ENCODE data around the gene MKRN2OS.
A peak's percentile ranks its signal among the peaks of the same experiment; 100 is the strongest.

The MKRN2OS gene

GRCh38 chr3:12579456-12579855 is 34.2 kb upstream of the MKRN2OS start:
- no peak overlapping the region for H2AFZ ChIP-seq (ENCODE audit: low read depth, low read length)
- no peaks in the 10 kb centered on the region for H3K27me3 ChIP-seq (ENCODE audit: insufficient read depth, low read length)
- H3K9me3 ChIP-seq (ENCODE audit: low read length) = no peaks in the 10 kb centered on the region
- H3K36me3 ChIP-seq (ENCODE audit: insufficient read depth, low read length) = peaks cover 87% of the 10 kb centered on the region
- no peak overlapping the region for H3K4me3 ChIP-seq (ENCODE audit: low read length)
- no peaks in the 10 kb centered on the region for H3K4me1 ChIP-seq (ENCODE audit: insufficient read depth, low read length)

DNA sequence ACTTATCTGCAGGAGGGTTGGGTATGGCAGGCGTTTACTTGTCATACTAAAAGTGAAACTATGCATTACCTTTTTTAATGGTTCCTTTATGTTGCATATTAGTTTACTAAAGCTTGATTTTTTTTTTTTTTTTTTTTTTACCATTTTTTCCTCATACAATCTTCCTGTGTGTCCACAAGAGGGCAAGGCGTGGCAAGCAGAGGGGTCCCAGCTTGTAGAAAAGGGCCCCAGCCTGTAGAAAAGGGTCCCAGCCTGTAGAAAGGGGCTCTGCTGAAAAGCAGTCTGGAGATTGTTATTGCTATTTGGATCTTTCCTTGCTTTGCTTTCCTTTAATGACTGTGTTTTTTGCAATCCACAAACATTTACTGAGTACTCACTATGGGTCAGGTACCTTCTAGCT is 33.4 kb upstream of the MKRN2OS start:
- Histone ChIP-seq H3K4me3 (ENCODE audit: low read length) (no peak overlapping the region), H3K27me3 (ENCODE audit: insufficient read depth, low read length) (no peaks in the 10 kb centered on the region), H2AFZ (ENCODE audit: low read depth, low read length) (no peak overlapping the region), H3K9me3 (ENCODE audit: low read length) (no peaks in the 10 kb centered on the region), H3K4me1 (ENCODE audit: insufficient read depth, low read length) (no peaks in the 10 kb centered on the region), H3K36me3 (ENCODE audit: insufficient read depth, low read length) (peaks cover 87% of the 10 kb centered on the region)

GRCh38 chr3:12577379-12577778 is 32.1 kb upstream of the MKRN2OS start:
- Histone ChIP-seq H3K27me3 (ENCODE audit: insufficient read depth, low read length) (no peaks in the 10 kb centered on the region), H3K36me3 (ENCODE audit: insufficient read depth, low read length) (peaks cover 83% of the 10 kb centered on the region), H3K4me1 (ENCODE audit: insufficient read depth, low read length) (no peaks in the 10 kb centered on the region), H3K4me3 (ENCODE audit: low read length) (no peak overlapping the region), H3K9me3 (ENCODE audit: low read length) (no peaks in the 10 kb centered on the region), H2AFZ (ENCODE audit: low read depth, low read length) (no peak overlapping the region)

GRCh38 chr3:12574661-12575060 is 29.4 kb upstream of the MKRN2OS start:
- H3K36me3 ChIP-seq (ENCODE audit: insufficient read depth, low read length) = peaks cover 83% of the 10 kb centered on the region

DNA sequence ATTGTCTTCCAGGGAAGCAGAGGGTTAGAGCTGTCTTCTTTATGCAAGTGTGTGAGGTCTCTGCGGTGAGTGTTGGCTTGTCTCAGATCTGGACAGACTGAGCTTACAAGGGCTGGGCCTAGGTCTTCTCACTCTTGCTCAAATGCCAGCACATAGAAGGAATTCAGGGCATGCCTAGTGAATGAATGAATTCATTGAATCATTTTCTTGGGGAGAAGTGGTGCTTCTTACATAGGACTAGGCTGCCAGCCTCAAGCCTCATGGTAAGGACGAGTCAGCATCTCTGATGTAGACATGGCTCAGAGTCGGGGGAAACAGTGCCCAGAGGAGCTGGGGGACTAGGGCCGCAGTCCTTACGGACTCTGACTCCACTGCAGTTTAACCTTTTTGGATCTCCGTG is 28.8 kb upstream of the MKRN2OS start:
- Histone ChIP-seq H3K9me3 (ENCODE audit: low read length) (no peaks in the 10 kb centered on the region), H3K4me1 (ENCODE audit: insufficient read depth, low read length) (no peaks in the 10 kb centered on the region), H3K4me3 (ENCODE audit: low read length) (no peak overlapping the region), H3K36me3 (ENCODE audit: insufficient read depth, low read length) (peaks cover 83% of the 10 kb centered on the region), H3K27me3 (ENCODE audit: insufficient read depth, low read length) (no peaks in the 10 kb centered on the region), H2AFZ (ENCODE audit: low read depth, low read length) (no peak overlapping the region)

More at GRCh38 chr3:12574661-12575060, 29.4 kb upstream of the MKRN2OS start:
- H2AFZ ChIP-seq (ENCODE audit: low read depth, low read length) = no peak overlapping the region
- H3K27me3 ChIP-seq (ENCODE audit: insufficient read depth, low read length) = no peaks in the 10 kb centered on the region
- H3K4me1 ChIP-seq (ENCODE audit: insufficient read depth, low read length) = no peaks in the 10 kb centered on the region
- H3K9me3 ChIP-seq (ENCODE audit: low read length) = no peaks in the 10 kb centered on the region
- no peak overlapping the region for H3K4me3 ChIP-seq (ENCODE audit: low read length)

GRCh38 chr3:12571986-12572385 is 26.7 kb upstream of the MKRN2OS start:
- Histone ChIP-seq H3K27me3 (ENCODE audit: insufficient read depth, low read length) (no peaks in the 10 kb centered on the region), H3K9me3 (ENCODE audit: low read length) (peaks cover 2% of the 10 kb centered on the region), H2AFZ (ENCODE audit: low read depth, low read length) (no peak overlapping the region), H3K36me3 (ENCODE audit: insufficient read depth, low read length) (peaks cover 70% of the 10 kb centered on the region), H3K4me1 (ENCODE audit: insufficient read depth, low read length) (no peaks in the 10 kb centered on the region), H3K4me3 (ENCODE audit: low read length) (no peak overlapping the region)

DNA sequence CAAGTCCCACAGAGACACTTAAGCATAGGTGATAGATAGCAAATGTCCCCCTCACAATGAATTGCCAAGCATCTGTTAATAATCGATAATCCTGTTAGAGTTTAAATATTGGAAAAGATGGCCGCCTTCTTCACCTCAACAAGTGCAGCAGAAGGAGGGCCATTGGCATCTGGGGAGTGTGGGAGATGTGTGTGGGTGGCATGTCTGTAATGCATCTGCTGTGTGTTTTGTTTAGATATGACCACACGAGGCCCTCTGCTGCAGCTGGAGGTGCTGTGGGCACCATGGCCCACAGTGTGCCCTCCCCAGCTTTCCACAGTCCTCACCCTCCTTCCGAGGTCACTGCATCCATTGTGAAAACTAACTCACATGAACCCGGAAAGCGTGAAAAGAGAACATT is 24.5 kb upstream of the MKRN2OS start:
- Histone ChIP-seq H3K9me3 (ENCODE audit: low read length) (peaks cover 7% of the 10 kb centered on the region), H2AFZ (ENCODE audit: low read depth, low read length) (no peak overlapping the region), H3K36me3 (ENCODE audit: insufficient read depth, low read length) (peaks cover 49% of the 10 kb centered on the region), H3K4me3 (ENCODE audit: low read length) (no peak overlapping the region), H3K4me1 (ENCODE audit: insufficient read depth, low read length) (no peaks in the 10 kb centered on the region), H3K27me3 (ENCODE audit: insufficient read depth, low read length) (no peaks in the 10 kb centered on the region)

GRCh38 chr3:12568747-12569146 is 23.4 kb upstream of the MKRN2OS start:
- H3K4me1 ChIP-seq (ENCODE audit: insufficient read depth, low read length) = no peaks in the 10 kb centered on the region
- H3K9me3 ChIP-seq (ENCODE audit: low read length) = peaks cover 7% of the 10 kb centered on the region
- H3K36me3 ChIP-seq (ENCODE audit: insufficient read depth, low read length) = peaks cover 38% of the 10 kb centered on the region
- H3K4me3 ChIP-seq (ENCODE audit: low read length) = no peak overlapping the region
- H3K27me3 ChIP-seq (ENCODE audit: insufficient read depth, low read length) = no peaks in the 10 kb centered on the region
- no peak overlapping the region for H2AFZ ChIP-seq (ENCODE audit: low read depth, low read length)

GRCh38 chr3:12566976-12567375 is 21.7 kb upstream of the MKRN2OS start:
- Histone ChIP-seq H3K36me3 (ENCODE audit: insufficient read depth, low read length) (peaks cover 25% of the 10 kb centered on the region), H2AFZ (ENCODE audit: low read depth, low read length) (no peak overlapping the region), H3K27me3 (ENCODE audit: insufficient read depth, low read length) (no peaks in the 10 kb centered on the region), H3K4me3 (ENCODE audit: low read length) (no peak overlapping the region), H3K9me3 (ENCODE audit: low read length) (peaks cover 7% of the 10 kb centered on the region), H3K4me1 (ENCODE audit: insufficient read depth, low read length) (peaks cover 13% of the 10 kb centered on the region)

GRCh38 chr3:12562451-12562850 is 17.2 kb upstream of the MKRN2OS start:
- peaks cover 7% of the 10 kb centered on the region for H3K9me3 ChIP-seq (ENCODE audit: low read length)
- peaks cover 2% of the 10 kb centered on the region for H3K36me3 ChIP-seq (ENCODE audit: insufficient read depth, low read length)
- H3K4me1 ChIP-seq (ENCODE audit: insufficient read depth, low read length) = peaks cover 41% of the 10 kb centered on the region
- no peak overlapping the region for H3K4me3 ChIP-seq (ENCODE audit: low read length)
- no peaks in the 10 kb centered on the region for H3K27me3 ChIP-seq (ENCODE audit: insufficient read depth, low read length)
- no peak overlapping the region for H2AFZ ChIP-seq (ENCODE audit: low read depth, low read length)

DNA sequence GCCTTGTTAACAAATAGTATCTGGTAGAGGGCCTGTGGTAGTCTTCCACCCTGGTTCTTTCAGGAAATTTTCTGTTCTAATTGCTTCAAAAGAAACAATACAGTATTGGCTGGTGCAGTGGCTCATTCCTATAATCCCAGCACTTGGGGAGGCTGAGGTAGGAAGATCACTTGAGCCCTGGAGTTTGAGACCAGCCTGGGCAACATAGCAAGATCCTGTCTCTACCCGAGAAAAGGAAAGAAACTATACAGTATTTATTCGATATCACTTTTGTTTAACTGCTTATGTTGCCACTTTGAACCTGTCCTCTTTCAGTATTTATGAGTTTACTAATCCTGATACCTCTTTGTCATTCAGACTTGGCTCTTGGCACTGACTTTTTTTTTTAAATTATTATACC is 16.1 kb upstream of the MKRN2OS start:
- no peaks in the 10 kb centered on the region for H3K36me3 ChIP-seq (ENCODE audit: insufficient read depth, low read length)
- H3K4me3 ChIP-seq (ENCODE audit: low read length) = no peak overlapping the region
- peaks cover 43% of the 10 kb centered on the region for H3K4me1 ChIP-seq (ENCODE audit: insufficient read depth, low read length)
- H2AFZ ChIP-seq (ENCODE audit: low read depth, low read length) = no peak overlapping the region
- H3K27me3 ChIP-seq (ENCODE audit: insufficient read depth, low read length) = no peaks in the 10 kb centered on the region
- H3K9me3 ChIP-seq (ENCODE audit: low read length) = peaks cover 4% of the 10 kb centered on the region

DNA sequence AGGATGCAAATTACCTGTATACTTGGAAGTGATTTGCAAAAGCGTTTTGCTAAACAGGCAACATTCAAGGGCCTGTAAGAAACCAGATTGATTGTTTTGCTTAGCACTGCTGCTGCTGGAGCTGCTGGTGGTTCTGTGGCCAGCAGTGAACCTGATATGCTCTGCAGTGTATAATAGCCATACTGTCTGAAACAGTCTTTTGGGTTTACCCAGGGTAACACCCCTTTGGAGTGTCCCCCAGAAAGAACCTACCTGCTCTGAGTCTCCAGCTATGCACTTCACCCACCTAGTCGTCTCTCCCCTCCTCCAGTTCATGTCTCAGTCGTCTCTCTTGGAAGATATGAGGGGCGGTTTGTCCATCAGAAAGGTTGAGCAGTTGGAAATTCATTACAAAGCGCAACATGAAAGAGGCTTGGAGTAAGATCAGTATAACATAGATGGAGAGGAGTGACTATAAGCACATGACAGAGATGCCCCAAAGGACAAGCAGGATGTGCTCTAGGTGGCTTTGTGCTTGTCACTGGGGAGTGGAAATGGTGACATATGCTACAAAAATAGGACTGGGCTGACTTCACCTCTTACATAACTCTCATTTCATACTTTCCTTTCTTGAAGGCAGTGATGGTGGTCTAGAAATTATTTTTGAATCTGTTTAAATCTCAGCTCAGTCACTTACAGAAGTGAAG is 15.3 kb upstream of the MKRN2OS start:
- H3K9me3 ChIP-seq (ENCODE audit: low read length) = no peaks in the 10 kb centered on the region
- H3K36me3 ChIP-seq (ENCODE audit: insufficient read depth, low read length) = no peaks in the 10 kb centered on the region
- H2AFZ ChIP-seq (ENCODE audit: low read depth, low read length) = no peak overlapping the region
- H3K4me1 ChIP-seq (ENCODE audit: insufficient read depth, low read length) = peaks cover 45% of the 10 kb centered on the region
- no peak overlapping the region for H3K4me3 ChIP-seq (ENCODE audit: low read length)
- H3K27me3 ChIP-seq (ENCODE audit: insufficient read depth, low read length) = no peaks in the 10 kb centered on the region

- Histone ChIP-seq H2AFZ (ENCODE audit: low read depth, low read length) (no peak overlapping the region), H3K4me3 (ENCODE audit: low read length) (no peak overlapping the region), H3K9me3 (ENCODE audit: low read length) (no peaks in the 10 kb centered on the region), H3K36me3 (ENCODE audit: insufficient read depth, low read length) (no peaks in the 10 kb centered on the region), H3K27me3 (ENCODE audit: insufficient read depth, low read length) (no peaks in the 10 kb centered on the region), H3K4me1 (ENCODE audit: insufficient read depth, low read length) (peaks cover 45% of the 10 kb centered on the region)
Measured at GRCh38 chr3:12559520-12559919, 14.2 kb upstream of the MKRN2OS start.

DNA sequence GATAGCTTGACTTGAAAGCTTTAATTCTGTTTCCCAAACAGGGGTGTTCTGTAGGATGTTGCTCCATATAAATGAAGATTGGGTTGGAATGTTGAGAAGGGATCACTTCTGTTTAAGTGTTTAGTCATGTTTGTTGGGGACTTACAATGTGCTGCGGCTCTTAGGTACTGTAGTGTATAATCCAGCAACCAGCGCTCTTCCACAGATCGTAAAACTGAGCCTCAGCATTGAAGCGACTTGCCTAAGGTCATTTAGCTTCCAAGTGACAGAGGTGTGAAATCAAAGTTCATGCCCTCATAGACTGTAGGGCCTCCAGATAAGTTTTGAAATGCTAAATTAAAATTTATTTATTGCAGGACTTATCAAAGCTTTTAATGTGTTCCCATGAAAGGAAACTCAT is 13.4 kb upstream of the MKRN2OS start:
- Histone ChIP-seq H3K9me3 (ENCODE audit: low read length) (no peaks in the 10 kb centered on the region), H3K4me1 (ENCODE audit: insufficient read depth, low read length) (peaks cover 45% of the 10 kb centered on the region), H3K27me3 (ENCODE audit: insufficient read depth, low read length) (no peaks in the 10 kb centered on the region), H3K4me3 (ENCODE audit: low read length) (peak overlapping the region; percentile 90), H2AFZ (ENCODE audit: low read depth, low read length) (no peak overlapping the region), H3K36me3 (ENCODE audit: insufficient read depth, low read length) (no peaks in the 10 kb centered on the region)

All from neuron (in vitro differentiated cells).